D721Med (cell line): Measurements from ENCODE around the gene BBS1.

Source experiments
- DNase-seq: peaks from one replicate; pipeline ENCODE4 v3.0.0; 2011; ENCODE audit warnings: low spot score; ENCODE audit not compliant: insufficient read length
- FAIRE-seq: peaks from 2 replicates; lab custom pipeline; 2011; peaks lifted over from hg19 to GRCh38; lab: Jason Lieb, UNC
- TF ChIP-seq, protein P1 (sequence below): IDR thresholded peaks from 2 replicates; pipeline ENCODE4 v1.5.1; 2012; ENCODE audit warnings: mild to moderate bottlenecking, control low read depth; ENCODE audit not compliant: insufficient read depth; ENCODE audit errors: missing control alignments

The BBS1 gene

DNA sequence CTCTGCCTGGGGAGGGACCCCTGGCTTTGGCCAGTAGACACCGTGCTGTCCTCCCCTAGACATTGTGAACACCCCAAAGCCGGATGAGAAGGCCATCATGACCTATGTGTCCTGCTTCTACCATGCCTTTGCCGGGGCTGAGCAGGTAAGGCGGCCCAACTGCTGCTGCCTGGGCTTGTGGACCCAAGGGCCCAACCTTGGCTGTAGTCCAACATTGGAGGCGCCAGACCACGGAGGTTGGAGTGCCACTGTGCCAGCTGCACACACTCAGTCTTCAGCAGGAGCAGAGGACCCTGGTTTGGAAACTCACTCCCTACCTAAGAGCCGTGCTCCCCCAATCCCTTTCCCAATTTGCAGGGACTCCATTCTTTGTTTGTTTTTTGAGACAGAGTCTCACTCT lies 45.7 kb downstream of the BBS1 start:
- TF ChIP-seq, protein P1, sequence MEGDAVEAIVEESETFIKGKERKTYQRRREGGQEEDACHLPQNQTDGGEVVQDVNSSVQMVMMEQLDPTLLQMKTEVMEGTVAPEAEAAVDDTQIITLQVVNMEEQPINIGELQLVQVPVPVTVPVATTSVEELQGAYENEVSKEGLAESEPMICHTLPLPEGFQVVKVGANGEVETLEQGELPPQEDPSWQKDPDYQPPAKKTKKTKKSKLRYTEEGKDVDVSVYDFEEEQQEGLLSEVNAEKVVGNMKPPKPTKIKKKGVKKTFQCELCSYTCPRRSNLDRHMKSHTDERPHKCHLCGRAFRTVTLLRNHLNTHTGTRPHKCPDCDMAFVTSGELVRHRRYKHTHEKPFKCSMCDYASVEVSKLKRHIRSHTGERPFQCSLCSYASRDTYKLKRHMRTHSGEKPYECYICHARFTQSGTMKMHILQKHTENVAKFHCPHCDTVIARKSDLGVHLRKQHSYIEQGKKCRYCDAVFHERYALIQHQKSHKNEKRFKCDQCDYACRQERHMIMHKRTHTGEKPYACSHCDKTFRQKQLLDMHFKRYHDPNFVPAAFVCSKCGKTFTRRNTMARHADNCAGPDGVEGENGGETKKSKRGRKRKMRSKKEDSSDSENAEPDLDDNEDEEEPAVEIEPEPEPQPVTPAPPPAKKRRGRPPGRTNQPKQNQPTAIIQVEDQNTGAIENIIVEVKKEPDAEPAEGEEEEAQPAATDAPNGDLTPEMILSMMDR, result no peak
- FAIRE-seq (no peak), DNase-seq (no peak)

DNA sequence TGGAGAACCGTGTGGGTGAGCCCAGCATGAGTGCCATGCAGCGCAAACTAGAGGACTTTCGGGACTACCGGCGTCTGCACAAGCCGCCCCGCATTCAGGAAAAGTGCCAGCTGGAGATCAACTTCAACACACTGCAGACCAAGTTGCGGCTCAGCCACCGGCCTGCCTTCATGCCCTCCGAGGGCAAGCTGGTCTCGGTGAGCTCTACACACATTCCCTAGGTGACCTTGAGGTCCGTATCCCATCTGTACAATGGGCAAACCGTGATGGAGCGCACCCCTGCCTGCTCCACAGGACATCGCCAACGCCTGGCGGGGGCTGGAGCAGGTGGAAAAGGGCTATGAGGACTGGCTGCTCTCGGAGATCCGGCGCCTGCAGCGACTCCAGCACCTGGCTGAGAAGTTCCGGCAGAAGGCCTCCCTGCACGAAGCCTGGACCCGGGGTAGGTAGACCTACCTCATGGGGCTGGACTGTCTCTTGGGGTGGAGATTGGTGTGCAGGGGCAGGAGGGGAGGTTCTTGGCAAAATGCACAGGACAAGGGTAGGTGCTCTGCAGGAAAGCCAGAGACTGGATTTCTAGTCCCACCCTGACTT lies 47.4 kb downstream of the BBS1 start:
- no peak for FAIRE-seq

DNA sequence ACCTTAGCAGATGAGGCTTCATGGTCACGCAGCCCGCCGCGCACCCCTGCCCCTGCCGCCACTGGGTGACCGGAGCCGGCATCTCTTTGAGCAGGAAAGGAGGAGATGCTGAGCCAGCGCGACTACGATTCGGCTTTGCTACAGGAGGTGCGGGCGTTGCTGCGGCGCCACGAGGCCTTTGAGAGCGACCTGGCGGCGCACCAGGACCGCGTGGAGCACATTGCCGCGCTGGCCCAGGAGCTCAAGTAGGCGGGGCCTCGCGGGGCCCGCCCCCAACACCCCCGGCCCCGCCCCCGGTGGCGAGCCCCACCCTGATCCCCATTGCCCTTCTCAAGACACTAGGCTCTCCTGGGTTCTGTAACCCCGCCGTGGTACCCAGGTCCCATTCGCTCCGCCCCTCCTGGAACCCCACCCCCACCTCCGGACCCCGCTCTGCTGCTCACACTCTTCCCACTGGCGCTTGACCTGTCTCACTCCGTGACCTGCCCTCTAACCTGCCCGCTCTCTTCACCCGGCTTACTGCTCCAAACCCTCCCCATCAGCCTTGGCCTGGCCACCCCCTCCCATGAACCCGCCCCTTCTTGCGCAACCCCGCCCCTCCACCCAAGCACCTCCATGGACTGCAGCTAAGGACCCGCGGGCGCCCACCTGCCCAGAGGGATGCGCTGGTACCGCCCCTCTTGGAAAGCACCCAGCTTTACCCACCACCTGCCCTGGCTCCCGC lies 48.9 kb downstream of the BBS1 start:
- TF ChIP-seq, protein P1, result no peak
- FAIRE-seq (no peak), DNase-seq (no peak)

More for the DNA sequence above, 47.4 kb downstream of the BBS1 start:
- no peak for DNase-seq
- TF ChIP-seq, protein P1, result no peak

DNA sequence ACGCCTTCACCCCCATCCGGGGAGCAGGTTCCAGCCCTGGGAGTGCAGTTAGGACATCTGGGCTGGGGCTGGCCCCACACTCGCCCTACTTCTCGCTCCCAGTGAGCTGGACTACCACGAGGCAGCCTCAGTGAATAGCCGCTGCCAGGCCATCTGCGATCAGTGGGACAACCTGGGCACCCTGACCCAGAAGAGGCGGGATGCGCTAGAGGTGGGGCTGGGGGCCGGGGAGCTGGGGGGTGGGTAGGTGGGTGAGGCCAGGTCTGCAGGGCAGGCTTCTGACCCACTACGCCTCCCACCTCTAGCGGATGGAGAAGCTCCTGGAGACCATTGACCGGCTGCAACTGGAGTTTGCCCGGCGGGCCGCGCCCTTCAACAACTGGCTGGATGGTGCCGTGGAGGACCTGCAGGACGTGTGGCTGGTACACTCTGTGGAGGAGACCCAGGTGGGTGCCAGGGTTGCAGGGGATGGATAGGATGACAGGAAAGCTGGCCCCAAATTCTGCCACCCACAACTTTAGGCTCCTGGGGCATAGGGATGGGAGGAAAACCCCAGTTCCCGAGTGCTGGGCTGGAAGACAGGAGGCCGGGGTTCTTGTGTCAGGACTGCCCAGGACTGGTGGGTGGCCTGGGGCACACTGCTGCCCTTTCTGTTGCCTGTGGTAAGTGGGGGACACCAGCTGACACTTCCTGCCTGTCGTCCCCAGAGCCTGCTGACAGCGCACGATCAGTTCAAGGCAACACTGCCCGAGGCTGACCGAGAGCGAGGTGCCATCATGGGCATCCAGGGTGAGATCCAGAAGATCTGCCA lies 49.6 kb downstream of the BBS1 start:
- no peak for DNase-seq
- no peak for FAIRE-seq
- TF ChIP-seq, protein P1, result no peak

DNA sequence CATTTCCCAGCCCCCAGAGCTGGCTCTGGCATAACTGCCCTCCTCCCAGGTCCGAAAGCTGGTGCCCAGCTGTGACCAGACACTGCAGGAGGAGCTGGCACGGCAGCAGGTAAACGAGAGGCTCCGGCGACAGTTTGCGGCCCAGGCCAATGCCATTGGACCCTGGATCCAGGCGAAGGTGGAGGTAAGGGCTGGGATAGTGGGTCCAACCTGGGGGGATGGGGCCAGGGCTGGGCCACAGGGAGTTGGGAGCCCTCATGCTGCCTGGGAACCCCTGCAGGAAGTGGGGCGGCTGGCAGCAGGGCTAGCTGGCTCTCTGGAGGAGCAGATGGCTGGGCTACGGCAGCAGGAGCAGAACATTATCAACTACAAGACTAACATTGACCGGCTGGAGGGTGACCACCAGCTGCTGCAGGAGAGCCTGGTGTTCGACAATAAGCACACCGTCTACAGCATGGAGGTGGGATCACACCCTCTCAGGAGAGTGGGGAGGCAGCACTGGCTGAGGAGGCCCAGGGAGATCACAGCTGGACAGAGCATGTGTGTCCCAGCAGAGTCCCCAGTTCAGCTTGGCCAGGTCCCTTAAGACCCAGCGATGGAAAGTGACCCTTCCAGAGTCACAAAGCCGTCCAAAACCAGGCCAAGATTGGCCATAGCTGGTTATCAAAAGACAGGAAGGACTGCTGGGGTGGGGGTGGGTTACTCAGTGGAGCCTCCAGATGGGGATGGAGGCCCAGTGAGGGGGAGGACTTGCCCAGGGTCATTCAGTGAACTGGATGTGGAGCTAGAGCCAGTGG lies 50.9 kb downstream of the BBS1 start:
- no peak for FAIRE-seq
- no peak for DNase-seq
- TF ChIP-seq, protein P1, result no peak

DNA sequence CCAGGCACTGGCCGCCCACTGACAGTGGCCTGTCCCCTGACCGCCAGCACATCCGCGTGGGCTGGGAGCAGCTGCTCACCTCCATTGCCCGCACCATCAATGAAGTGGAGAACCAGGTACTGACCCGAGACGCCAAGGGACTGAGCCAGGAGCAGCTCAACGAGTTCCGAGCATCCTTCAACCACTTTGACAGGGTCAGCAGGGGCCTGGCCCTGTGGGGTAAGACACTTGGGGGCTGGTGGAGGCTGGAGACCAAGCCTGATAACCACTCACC lies 51.5 kb downstream of the BBS1 start:
- TF ChIP-seq, protein P1, result no peak
- FAIRE-seq (no peak), DNase-seq (no peak)
